PFSK-1 (cell line): ENCODE data around the gene ARHGEF7.
A peak's percentile ranks its signal among the peaks of the same experiment; 100 is the strongest.

Source experiments
- FOXP2 ChIP-seq: optimal IDR thresholded peaks from 2 replicates; pipeline ENCODE3; 2011; ENCODE audit warnings: borderline replicate concordance, control low read depth, inconsistent platforms; ENCODE audit not compliant: insufficient read depth; ENCODE audit errors: extremely low read length, extremely low read depth
- POLR2AphosphoS5 ChIP-seq: IDR thresholded peaks from 2 replicates; pipeline ENCODE4 v1.6.1; 2012; ENCODE audit warnings: low read depth, mild to moderate bottlenecking, control low read depth, low read length, moderate library complexity
- SIN3A ChIP-seq: IDR thresholded peaks from 2 replicates; pipeline ENCODE4 v1.6.1; 2012; ENCODE audit warnings: mild to moderate bottlenecking, low read length, moderate library complexity, borderline replicate concordance; ENCODE audit not compliant: insufficient read depth
- TAF1 ChIP-seq: IDR thresholded peaks from 2 replicates; pipeline ENCODE4 v1.6.1; 2012; ENCODE audit warnings: low read length, control low read depth, borderline replicate concordance; ENCODE audit not compliant: insufficient read depth
- TF ChIP-seq, protein P1 (sequence below), 2 experiments: IDR thresholded peaks; 2 replicates each; pipeline versions ENCODE4 v1.6.1 to v1.8.0; 2011 to 2012; ENCODE audit warnings: low read depth in 2 of 2, low read length in 2 of 2, control low read depth in 1 of 2, inconsistent platforms in 1 of 2, mild to moderate bottlenecking in 1 of 2, moderate library complexity in 1 of 2; ENCODE audit not compliant: insufficient read depth in 1 of 2

The ARHGEF7 gene

DNA sequence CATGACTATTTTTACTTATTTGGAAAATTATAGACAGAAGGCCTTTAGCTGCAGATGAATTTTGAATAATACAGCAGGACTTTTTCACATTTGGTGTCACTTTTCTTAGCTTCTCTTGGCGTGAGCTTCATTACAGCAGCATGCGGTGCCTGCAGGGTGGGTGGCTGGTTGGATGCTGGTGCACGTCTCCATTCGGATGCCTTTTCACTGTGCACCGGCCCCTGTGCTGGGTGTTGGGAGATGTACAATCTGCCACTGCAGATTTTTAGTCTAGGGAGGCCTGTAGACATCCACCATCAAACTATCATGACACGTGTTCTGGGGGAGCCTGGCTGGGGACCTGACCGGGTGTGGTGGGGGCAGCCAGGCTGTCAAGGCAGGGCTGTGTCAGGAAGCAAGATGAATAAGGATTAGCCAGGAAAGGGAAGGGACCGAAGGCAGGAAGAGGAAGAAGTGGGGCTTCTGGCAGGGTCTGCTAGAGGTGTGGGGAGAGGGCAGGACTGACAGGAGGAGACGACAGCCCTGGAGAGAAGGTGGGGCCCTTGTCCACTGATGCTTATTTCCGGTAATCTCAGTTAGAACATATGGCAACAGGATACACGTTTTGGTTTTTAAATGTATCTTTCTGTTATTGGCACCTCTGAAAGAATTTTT lies 88.8 kb downstream of the ARHGEF7 start:
- TF ChIP-seq FOXP2 (no peak), SIN3A (no peak), TAF1 (no peak)

GRCh38 chr13:111204438-111205177 lies 89.5 kb downstream of the ARHGEF7 start:
- no peak for TF ChIP-seq SIN3A
- TF ChIP-seq TAF1 = no peak
- TF ChIP-seq, protein P1, sequence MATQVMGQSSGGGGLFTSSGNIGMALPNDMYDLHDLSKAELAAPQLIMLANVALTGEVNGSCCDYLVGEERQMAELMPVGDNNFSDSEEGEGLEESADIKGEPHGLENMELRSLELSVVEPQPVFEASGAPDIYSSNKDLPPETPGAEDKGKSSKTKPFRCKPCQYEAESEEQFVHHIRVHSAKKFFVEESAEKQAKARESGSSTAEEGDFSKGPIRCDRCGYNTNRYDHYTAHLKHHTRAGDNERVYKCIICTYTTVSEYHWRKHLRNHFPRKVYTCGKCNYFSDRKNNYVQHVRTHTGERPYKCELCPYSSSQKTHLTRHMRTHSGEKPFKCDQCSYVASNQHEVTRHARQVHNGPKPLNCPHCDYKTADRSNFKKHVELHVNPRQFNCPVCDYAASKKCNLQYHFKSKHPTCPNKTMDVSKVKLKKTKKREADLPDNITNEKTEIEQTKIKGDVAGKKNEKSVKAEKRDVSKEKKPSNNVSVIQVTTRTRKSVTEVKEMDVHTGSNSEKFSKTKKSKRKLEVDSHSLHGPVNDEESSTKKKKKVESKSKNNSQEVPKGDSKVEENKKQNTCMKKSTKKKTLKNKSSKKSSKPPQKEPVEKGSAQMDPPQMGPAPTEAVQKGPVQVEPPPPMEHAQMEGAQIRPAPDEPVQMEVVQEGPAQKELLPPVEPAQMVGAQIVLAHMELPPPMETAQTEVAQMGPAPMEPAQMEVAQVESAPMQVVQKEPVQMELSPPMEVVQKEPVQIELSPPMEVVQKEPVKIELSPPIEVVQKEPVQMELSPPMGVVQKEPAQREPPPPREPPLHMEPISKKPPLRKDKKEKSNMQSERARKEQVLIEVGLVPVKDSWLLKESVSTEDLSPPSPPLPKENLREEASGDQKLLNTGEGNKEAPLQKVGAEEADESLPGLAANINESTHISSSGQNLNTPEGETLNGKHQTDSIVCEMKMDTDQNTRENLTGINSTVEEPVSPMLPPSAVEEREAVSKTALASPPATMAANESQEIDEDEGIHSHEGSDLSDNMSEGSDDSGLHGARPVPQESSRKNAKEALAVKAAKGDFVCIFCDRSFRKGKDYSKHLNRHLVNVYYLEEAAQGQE (IDR thresholded peaks at IDR 0.05; ENCODE audit: insufficient read depth in 1 of 2, low read depth in 2 of 2, low read length in 2 of 2) = no peak
- TF ChIP-seq FOXP2 = no peak
- TF ChIP-seq POLR2AphosphoS5 = no peak

DNA sequence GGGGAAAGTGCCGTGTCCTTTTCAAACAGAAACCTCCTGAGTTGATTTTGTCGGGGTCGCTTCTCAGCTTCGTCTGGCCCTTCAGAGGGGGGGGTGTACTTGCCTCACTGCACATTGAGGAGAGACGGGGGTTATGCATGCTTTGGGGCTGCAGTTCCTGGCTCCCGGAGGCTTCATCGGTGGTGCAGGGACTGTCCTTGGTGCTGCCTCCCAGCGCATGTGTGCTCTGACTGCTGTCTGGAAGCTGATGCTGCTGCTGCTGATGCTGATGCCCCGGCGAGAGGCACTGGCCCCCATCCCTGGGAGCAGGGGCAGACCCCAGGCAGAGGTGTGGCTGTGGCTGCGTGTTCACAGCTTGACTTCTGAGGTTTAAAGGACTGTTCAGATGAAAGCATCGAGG lies 91.0 kb downstream of the ARHGEF7 start:
- no peak for TF ChIP-seq TAF1
- TF ChIP-seq, protein P1 (IDR thresholded peaks at IDR 0.05; ENCODE audit: insufficient read depth in 1 of 2, low read depth in 2 of 2, low read length in 2 of 2) = 0 out of 4 replicates have a peak, but pooled peaks of 1 of the 2 experiments have one; percentile 11
- no peak for TF ChIP-seq SIN3A

DNA sequence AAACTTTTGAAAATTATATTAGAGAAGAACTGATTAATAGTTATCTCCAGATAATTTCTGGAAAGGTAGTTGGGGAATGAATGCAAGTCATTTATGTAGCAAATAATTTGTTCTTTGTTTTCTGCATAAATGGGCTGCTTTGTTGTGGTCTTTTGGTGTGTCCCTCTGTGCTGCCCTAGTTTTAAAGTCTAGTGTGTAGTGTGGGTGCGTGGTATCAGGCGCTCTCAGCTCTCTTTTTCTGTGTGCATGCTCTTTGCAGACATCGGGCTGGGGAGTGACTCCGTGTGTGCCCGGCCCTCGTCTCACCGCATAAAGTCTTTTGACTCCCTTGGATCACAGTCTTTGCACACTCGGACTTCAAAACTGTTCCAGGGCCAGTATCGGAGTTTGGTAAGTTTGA lies 94.5 kb downstream of the ARHGEF7 start:
- TF ChIP-seq, protein P1 (IDR thresholded peaks at IDR 0.05; ENCODE audit: insufficient read depth in 1 of 2, low read depth in 2 of 2, low read length in 2 of 2) = no peak
- TF ChIP-seq TAF1 (no peak), POLR2AphosphoS5 (no peak), SIN3A (no peak), FOXP2 (no peak)

GRCh38 chr13:111210091-111210490 lies 95.0 kb downstream of the ARHGEF7 start:
- TF ChIP-seq SIN3A = no peak
- no peak for TF ChIP-seq FOXP2
- no peak for TF ChIP-seq POLR2AphosphoS5
- no peak for TF ChIP-seq TAF1
- TF ChIP-seq, protein P1 (IDR thresholded peaks at IDR 0.05; ENCODE audit: insufficient read depth in 1 of 2, low read depth in 2 of 2, low read length in 2 of 2) = no peak
